HTERT RPE-1 (cell line): Measurements from ENCODE around the gene ADGRL3.
"Not testable (repeated sequence)": the region's sequence is repeated elsewhere in the genome, so short reads cannot be mapped to it uniquely, and the experiment has no call there.

Source experiments
- in situ Hi-C: fragments of 300-500 bp; cut with MboI; formaldehyde crosslinking; loops from 4 replicates; pipeline ENCODE4 v1.14.3; 2020; ENCODE audit warnings: low sequenced_read_pairs

ADGRL3 gene

DNA sequence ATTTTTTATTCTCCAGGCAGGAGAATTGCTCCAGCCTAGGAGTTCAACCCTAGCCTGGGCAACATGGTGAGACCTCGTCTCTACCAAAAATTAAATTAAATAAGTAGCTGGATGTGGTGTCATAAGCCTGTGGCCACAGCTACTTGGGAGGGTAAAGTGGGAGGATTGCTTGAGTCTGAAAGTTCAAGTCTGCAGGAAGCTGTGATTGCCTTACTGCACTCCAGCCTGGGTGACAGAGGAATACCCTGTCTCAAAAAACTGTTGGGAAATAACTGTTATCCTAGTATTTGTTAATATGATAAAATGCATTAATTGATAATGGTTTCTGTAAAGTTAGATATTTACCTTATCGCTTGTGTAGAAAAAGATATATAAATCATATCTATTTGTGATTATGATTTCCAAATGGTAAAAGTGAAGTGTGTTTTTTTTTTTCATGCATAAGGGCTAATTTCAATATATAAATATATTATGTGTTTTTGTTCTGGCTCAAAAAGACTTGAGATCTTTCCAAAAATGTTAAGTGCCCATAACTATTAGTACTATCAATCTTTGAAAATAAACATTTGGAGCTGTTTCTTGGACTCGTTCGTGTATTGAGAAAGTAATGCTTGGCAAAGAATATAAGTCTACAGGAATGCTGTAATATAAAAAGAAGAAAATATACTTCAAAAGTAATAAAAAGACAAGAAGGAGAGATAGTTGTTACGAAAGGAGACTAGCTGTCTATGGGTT is 396.6 kb downstream of the ADGRL3 start:
- in situ Hi-C loops = no loop called here

DNA sequence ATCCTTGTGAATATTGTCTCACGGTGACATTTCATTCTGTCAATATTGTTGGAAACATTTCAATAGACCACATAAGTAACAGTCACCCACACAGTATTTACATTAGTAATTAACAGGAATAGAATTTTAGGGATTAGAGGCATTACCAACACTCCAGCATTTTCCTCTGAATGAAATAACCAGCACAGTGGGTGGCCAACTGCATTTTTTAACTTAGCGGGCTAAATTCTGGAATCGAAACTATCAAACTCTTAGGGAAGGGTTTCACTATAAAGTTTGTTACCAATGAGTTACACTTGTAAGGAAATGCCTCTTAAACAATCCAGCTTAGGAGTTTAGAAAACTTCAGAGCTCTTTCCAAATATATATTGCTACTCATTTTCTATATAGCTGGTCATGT is 403.0 kb downstream of the ADGRL3 start:
- in situ Hi-C loops = no loop called here

DNA sequence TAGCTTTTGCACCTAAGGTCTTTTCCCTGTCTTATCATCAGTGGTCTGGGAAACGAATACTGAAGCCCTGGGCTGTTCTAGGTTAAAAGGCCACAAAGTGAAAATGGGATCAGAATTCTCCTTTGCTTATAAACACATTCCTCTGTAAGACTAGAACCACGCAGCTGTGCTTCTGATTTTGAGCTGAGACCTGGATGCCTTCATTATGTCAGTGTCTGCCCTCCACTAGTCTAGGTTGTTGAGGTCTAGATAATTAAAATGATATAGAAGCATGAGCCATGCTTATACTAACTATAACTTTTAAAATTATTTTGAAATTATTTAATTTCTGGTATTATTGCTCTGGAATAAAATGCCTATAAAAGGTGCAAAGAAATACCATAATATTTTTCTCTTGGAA is 403.9 kb downstream of the ADGRL3 start:
- in situ Hi-C loops = no loop called here

DNA sequence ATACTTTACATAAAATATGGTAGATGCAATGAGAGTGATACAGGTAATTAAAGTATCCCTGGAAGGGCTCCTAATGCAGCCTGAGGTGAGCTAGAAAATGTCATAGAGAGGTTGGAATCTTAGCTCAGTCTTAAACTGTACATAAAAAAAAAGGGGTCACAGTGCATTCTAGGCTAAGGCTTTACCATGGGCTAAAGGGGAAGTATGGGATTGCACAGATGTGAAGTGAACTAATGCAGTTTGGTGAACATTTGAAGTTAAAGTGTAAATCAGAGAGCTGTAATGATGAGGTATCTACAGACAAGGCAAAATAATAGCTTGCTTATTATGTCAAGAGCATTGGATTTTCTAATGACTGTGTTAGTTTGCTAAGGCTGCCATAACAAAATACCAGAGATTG is 405.9 kb downstream of the ADGRL3 start:
- in situ Hi-C loops = no loop called here

DNA sequence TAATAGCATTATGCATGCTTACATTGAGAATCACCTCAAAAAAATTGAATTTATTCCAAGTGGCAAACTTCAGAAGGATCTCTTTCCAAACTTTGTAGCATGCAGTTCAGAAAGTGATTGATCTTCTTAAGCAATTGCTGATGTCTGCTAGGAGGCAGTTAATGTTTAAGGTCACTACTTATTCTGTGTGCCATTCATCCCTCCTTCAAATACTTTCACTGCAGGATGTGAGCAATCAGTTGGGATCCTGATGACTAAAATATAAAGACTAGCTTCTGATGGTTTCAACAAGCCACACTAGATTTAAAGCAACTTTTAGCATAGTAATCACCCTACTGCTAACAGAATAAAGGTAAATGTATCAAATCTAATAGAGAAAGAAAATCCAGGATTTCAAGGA is 414.1 kb downstream of the ADGRL3 start:
- in situ Hi-C loops = no loop called here

DNA sequence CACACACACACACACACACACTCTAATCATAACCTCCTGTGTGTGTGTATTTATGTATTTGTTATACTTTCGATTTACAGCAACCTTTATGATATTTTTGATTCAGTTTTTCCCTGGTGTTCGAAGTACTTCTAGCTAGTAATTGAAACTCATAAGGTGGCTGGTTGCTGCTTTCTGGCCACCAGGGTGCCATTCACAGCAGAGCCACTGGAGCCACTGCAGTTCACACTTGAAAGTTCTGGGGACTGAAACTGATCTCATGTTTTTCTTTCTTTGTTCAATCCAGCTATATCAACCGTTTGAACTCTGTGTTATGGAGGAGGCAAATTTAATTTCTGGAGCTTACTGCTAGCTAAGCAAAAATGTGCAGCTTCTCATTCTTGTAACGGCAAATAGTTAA is 419.4 kb downstream of the ADGRL3 start:
- in situ Hi-C loops = no loop called here

DNA sequence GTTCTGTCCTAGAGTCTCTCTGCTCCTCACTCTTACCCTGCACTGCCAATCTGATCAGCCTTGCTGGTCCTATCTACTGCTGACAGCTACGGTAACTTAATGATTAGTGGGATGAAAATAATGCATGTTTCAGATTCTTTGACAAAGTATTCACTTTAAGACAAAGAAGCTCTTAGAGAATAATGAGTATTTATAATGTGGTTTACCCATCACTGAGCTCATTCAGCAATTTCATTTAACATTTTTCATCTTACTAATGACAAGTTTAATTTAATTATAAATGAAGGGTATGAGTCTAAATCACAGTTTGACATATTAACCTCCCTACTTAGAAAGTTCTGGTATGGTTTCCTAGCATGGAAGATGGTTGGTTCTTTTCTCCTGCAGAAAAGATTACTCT is 428.2 kb downstream of the ADGRL3 start:
- in situ Hi-C loops = no loop called here

DNA sequence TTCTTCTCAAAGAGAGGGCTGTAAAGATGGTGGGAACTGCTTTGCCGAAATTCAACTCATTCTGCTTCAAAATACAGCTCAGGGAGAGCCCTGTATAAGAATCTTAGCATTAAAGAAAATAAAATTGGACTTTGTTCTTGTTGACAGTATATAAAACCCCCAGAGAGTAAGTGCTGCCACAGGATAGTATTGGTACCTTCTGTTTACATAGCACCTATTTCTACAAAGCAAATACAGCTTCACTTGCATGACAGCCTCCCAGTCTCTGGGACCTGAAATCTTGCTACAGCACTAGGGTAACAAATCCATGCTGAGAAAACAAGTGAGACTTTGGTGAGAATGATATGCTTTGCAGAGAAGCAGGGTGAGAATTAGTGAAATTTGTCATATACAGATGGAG is 428.6 kb downstream of the ADGRL3 start:
- in situ Hi-C loops = no loop called here

DNA sequence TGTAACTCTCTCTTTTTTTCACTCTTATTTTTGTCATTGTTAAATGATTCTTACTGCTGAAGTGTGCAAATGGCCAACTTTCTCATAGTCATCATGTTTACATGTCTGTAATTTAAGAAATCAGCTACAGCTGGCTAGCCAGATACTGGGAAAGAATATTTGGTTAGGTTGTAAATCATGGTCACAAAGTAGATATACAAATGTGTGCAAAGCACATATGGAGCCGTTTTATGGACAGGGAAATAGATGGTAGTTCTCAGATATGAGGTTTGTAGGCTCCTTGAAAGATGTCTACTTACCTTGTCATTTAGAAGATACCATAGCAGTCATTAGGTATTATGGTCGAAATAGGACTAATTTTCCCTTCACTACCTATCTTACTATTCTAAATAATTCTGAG is 430.4 kb downstream of the ADGRL3 start:
- in situ Hi-C loops = no loop called here

DNA sequence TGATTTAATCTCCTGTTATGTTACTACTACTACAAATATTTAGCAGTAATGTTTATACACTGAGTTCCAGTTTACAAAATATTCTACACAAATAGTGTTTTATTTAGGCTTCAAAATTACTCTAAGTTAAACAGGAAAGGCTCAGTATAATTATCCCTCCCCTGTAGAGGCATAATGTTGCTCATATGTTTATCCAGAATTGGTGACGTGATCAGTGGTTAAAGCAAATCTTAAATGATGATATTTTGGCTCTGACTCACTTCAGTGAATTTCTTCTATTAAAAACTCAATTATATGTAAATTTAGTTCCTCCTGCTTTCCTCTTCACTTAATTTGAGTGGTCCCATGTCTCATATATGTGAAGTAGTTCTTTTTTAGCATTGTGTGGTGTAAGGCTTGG is 438.5 kb downstream of the ADGRL3 start:
- in situ Hi-C loops = no loop called here

DNA sequence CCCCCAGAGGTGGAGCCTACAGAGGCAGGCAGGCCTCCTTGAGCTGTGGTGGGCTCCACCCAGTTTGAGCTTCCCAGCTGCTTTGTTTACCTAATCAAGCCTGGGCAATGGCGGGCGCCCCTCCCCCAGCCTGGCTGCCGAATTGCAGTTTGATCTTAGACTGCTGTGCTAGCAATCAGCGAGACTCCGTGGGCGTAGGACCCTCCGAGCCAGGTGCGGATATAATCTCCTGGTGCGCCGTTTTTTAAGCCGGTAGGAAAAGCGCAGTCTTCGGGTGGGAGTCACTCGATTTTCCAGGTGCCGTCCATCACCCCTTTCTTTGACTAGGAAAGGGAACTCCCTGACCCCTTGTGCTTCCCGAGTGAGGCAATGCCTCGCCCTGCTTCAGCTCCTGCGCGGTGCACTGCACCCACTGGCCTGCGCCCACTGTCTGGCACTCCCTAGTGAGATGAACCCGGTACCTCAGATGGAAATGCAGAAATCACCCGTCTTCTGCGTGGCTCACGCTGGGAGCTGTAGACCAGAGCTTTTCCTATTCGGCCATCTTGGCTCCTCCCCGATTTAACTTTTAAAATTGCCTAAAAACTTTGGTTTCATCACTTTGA is 446.7 kb downstream of the ADGRL3 start:
- in situ Hi-C loops = not testable (repeated sequence)

DNA sequence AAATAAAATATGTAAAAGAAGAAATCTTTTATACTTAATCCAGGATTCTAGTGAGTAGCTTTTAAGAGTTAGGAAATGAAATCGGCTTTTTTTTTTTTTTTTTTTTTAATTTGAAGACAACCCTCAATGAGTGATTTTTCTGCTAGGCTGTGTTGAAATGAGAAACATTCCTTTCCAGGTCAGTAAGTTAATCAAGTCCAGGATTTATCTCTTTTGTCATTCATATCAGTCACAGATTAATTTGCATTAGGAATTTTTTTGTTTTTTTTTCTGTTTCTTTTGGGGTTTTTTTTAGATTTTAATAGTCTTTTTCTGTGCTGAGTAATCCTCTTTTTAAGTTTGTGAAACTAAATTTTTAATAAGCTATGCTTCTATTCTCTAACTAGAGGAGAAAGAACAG is 448.1 kb downstream of the ADGRL3 start:
- in situ Hi-C loops = no loop called here

DNA sequence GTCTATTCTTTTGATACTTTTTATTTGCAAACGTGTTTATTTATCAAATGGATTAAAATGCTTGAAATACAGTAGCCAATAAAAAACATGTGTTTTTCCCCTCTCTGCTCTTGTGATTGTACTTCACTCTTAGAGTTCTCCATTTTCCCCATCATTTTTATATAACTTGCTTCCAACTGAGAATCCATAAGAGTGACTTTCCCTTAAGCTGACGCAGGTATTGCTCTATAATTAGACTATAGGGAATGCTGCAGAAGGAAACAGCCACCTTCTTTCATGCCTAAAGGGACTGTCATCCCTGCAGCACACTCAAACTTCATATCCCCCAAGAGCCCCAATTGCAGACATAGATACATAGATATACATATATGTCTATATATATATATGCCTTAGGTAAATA is 456.9 kb downstream of the ADGRL3 start:
- in situ Hi-C loops = no loop called here

DNA sequence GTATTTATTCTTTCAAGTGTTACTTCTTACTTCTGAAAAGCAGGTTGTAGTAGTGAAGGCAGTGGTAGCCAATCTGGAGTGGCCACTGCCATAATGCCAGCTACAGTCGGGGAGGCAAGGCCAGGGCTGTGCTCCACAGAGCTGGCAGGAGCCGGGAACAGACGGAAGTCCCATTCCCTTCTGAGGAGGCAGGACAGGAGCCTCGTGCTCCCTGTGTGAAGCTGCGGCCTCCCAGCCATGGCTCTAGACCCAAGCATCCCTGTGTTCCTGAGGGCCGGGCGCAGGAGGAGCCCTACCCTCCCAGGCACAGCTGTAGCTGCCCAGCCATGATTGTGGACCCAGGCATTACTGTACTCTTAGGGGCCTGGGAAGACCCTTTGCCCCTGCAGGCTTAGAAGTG is 461.8 kb downstream of the ADGRL3 start:
- in situ Hi-C loops = no loop called here

DNA sequence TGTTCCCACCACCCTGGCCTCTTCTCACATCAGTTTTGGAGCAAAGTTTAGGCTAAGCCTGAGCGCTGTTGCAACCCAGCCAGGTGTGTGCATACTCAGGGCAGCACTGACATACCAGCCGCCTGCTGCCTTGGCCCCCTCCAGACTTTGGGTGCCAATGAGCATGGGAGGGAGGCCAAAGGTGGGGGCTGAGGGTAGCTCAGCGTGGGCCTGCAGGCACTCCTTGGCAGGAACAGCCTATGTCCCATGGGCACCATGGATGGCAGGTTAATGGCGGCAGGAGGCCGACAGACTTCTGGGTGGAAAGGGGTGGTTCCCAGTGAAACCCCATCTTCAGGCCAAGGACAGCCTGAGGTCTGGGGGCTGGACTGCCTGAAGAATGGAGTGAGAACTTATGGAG is 462.2 kb downstream of the ADGRL3 start:
- in situ Hi-C loops = no loop called here

DNA sequence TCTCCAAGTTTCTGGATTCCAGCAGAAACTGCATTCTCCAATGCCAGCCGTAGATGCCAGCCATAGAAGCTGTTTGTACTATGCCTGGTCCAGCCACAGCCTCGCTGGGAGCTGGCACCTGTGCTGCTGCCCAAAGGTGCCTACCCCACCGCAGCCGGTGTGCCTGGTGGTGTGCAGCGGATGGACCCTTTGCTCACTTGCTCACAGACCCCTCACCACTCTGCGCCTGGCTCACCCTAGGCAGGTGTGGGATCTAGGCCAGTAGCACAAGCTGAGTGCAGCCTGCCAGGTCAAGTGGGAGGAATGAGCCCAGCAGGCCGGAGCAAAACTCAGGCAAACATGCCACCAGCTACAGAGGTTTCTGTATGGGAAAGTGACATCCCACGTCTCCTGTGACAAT is 463.2 kb downstream of the ADGRL3 start:
- in situ Hi-C loops = no loop called here

DNA sequence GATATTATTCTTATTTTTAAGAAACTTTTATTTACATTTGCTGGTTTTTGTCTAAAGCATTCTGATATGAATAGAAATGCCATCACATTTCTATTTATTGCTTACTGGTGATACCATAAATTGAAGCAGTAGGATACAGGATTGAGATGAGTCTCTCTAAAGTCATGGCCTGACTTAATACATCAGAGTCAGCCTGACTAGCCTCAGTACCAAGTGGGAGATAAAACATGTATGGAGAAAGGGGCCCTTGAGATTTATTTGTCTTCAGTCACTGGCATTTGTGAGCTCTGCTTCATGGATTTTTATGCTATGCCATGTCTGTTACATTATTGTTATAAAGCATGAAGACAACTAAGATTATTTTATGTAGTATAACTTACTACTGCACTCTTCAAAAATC is 465.5 kb downstream of the ADGRL3 start:
- in situ Hi-C loops = no loop called here

DNA sequence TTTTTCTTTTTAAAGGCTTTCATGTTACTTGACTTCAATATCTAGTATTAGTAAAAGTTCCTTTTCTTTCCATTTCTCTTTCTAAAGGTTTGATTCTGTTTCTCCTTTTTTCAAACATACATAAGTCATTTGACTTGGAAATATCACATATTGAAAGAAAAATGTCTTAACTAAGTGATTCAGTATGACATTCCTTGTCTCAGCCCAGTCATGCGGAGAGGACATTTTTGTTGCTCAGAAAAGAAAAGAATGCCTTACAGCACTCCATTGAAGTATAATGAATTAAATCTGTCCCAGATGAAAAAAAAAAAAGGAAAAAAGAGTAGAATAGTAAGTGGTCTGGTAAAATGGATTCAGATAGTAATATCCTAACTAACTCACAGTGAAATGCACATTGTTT is 466.1 kb downstream of the ADGRL3 start:
- in situ Hi-C loops = no loop called here

DNA sequence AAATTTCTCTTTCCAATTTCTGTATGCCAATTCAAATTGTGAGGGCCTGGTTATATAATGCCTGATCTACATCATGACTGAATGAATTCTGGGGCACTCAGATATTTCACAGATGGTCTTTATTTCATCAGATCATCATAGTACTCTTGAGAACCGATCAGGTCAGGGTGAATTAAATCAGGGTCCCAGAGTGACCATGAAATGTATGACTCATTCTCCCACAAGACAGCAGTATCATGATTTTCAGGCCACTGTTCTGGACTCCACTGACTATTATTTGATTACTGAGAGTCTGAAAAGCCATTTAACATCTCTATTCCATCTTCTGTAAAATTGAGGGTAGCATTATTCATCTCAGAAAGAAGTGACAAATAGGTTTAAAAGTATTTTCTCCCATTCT is 471.5 kb downstream of the ADGRL3 start:
- in situ Hi-C loops = no loop called here

DNA sequence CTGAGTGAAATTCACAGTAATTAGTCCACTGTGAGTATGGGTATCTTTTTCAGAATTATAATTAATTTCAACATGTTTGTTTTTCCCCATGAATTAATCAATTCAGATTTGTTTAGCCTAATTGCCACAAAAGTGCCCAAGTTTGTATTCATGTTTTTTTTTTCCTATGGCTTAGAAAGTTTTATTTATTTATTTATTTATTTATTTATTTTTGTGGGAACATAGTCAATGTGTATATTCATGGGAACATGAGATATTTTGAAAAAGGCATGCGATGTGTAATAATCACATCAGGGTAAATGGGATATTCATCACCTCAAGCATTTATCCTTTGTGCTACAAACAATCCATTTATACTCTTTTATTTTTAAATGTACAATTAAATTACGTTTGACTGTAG is 475.3 kb downstream of the ADGRL3 start:
- in situ Hi-C loops = no loop called here

DNA sequence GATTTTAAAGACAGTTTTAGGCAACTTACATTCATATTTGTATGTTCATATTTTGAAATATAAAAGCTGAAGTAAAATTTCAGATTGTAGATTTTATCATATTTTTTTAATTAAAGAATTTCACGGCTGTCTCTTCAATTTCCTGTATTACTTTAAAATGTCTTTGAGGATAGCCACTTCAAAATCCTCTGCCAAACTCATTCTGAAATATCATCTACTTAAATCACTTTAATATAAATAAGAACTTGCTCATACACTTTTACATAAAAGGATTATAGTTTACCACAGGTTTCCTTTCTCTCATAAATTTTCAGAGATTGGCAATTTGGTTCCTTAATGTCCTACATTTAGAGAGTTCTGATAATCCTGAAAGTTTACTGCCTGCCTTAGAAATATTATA is 478.2 kb downstream of the ADGRL3 start:
- in situ Hi-C loops = no loop called here

DNA sequence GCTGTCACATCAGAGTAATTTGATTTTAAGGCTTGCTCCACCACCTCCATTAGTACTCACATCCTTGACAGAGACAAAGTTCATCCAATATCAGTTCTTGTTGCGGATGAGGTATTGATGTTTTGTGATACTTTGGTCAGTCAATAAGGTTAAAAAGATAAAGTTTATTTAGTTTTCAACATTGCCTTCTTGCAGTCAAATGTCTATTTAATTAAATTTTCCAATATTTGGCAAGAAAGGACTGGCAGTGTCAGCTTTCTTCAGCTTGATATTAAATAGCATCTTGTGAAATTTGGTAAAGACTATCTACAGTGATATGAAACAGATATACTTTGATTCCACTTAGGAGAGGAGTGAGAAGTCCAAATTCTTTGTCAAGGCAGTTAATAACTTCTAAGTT is 493.4 kb downstream of the ADGRL3 start:
- in situ Hi-C loops = no loop called here

DNA sequence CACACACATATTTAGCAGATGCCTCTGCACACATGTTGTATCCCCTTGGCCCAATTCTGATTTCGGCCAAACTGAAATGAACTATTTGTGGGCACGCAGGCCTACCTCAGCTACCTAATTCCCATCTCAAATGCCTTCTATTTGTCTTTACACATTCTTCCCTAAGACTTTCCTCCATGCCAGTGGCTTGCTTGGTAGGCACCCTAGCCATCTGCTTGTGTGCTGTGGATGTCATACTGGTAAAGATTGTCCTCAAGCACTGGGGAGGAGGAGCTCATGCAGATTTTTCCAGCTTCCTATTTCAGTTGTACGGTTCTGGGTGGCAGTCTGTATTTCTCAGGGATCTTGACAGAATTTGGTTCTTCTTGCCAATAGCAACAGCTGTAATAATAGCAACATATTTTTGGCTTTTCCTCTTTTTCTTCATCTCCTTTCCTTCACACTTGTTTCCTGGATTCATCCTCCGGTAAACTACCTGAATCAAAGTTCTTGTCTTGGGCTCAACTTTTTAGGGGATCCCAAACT is 514.3 kb downstream of the ADGRL3 start:
- in situ Hi-C loops = no loop called here
